Endothelial cell of umbilical vein (primary cell): ENCODE measurements around the gene BORCS5.

Source experiments
- POLR2A ChIP-seq: IDR thresholded peaks from 2 replicates; pipeline ENCODE4 v1.6.1; 2012; ENCODE audit warnings: low read depth, mild to moderate bottlenecking, control low read depth, low read length
- POLR2AphosphoS5 ChIP-seq: IDR thresholded peaks from 2 replicates; pipeline ENCODE4 v1.6.1; 2012; ENCODE audit warnings: low read depth, mild to moderate bottlenecking, control low read depth, low read length, moderate library complexity; ENCODE audit not compliant: insufficient read depth
- TF ChIP-seq, protein P1 (sequence below), 2 donors: IDR thresholded peaks; 1 replicate in 1 of 2; 2 replicates in 1 of 2; pipeline ENCODE4 v1.5.1; 2011; ENCODE audit warnings: low read length in 2 of 2, mild to moderate bottlenecking in 2 of 2, moderate library complexity in 2 of 2, control low read depth in 1 of 2, inconsistent platforms in 1 of 2, low read depth in 1 of 2; ENCODE audit not compliant: insufficient read depth in 1 of 2; ENCODE audit errors: extremely low read depth in 1 of 2

DNA sequence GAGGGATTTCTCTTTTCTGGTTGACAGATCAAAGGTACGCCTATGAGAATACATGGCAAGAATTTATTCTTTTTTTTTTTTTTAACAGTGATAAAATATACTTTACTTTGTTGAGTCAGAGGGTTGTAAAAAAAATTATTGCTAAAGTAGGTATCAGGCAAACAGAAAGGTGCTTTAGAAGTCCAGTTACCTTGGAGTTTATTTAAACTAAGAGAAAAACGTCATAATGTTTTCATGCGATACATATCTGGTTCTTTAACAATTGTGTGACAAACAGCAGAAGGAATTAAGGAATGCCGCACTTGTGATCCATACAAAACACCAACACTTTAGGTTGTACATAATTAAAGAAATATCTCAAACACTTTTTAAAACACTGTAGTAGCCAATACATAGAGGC lies 94.2 kb downstream of the BORCS5 start:
- TF ChIP-seq POLR2AphosphoS5 = no peak
- no peak for TF ChIP-seq POLR2A
- TF ChIP-seq, protein P1, sequence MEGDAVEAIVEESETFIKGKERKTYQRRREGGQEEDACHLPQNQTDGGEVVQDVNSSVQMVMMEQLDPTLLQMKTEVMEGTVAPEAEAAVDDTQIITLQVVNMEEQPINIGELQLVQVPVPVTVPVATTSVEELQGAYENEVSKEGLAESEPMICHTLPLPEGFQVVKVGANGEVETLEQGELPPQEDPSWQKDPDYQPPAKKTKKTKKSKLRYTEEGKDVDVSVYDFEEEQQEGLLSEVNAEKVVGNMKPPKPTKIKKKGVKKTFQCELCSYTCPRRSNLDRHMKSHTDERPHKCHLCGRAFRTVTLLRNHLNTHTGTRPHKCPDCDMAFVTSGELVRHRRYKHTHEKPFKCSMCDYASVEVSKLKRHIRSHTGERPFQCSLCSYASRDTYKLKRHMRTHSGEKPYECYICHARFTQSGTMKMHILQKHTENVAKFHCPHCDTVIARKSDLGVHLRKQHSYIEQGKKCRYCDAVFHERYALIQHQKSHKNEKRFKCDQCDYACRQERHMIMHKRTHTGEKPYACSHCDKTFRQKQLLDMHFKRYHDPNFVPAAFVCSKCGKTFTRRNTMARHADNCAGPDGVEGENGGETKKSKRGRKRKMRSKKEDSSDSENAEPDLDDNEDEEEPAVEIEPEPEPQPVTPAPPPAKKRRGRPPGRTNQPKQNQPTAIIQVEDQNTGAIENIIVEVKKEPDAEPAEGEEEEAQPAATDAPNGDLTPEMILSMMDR (IDR thresholded peaks at IDR 0.05; ENCODE audit: extremely low read depth in 1 of 2, insufficient read depth in 1 of 2, low read depth in 1 of 2, low read length in 2 of 2) = no peak
